Measurements from ENCODE around the gene TSEN15.

The TSEN15 gene

GRCh38 chr1:184021728-184022127 is 29.8 kb upstream of the TSEN15 start:
- TF ChIP-seq ZFX (IDR thresholded peaks at IDR 0.05; ENCODE audit: borderline replicate concordance): no peak
- no peak for TF ChIP-seq CTCF (IDR thresholded peaks at IDR 0.05)
- H3K27ac ChIP-seq: no peak overlapping the region

DNA sequence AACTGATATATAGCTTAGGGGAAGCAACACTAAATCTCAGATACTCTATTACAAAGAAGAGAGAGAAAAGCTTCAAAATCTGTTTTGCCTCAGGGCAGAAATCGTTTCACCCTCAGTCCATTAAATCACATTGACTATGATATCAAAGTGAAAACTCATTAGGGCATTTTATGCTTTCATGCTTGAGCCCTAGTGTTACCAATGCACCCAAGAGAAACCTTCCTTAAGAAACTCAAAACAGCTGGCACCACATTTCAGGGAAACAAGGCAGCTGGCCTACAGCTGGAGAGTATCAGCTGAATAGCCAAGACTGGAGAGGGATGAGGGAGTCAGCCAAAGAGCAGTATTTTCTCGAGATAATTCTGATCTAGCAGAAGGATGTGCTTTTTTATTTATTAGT is 28.9 kb upstream of the TSEN15 start:
- no peak overlapping the region for H3K27ac ChIP-seq
- TF ChIP-seq CTCF (IDR thresholded peaks at IDR 0.05) (no peak), ZFX (IDR thresholded peaks at IDR 0.05; ENCODE audit: borderline replicate concordance) (no peak)

GRCh38 chr1:184023171-184023570 is 28.4 kb upstream of the TSEN15 start:
- TF ChIP-seq CTCF (IDR thresholded peaks at IDR 0.05) (no peak), ZFX (IDR thresholded peaks at IDR 0.05; ENCODE audit: borderline replicate concordance) (no peak)
- H3K27ac ChIP-seq: no peak overlapping the region

GRCh38 chr1:184025242-184025675 is 26.3 kb upstream of the TSEN15 start:
- peak overlapping the region; percentile 56 for H3K27ac ChIP-seq
- TF ChIP-seq CTCF (IDR thresholded peaks at IDR 0.05) (no peak), ZFX (IDR thresholded peaks at IDR 0.05; ENCODE audit: borderline replicate concordance) (no peak)

DNA sequence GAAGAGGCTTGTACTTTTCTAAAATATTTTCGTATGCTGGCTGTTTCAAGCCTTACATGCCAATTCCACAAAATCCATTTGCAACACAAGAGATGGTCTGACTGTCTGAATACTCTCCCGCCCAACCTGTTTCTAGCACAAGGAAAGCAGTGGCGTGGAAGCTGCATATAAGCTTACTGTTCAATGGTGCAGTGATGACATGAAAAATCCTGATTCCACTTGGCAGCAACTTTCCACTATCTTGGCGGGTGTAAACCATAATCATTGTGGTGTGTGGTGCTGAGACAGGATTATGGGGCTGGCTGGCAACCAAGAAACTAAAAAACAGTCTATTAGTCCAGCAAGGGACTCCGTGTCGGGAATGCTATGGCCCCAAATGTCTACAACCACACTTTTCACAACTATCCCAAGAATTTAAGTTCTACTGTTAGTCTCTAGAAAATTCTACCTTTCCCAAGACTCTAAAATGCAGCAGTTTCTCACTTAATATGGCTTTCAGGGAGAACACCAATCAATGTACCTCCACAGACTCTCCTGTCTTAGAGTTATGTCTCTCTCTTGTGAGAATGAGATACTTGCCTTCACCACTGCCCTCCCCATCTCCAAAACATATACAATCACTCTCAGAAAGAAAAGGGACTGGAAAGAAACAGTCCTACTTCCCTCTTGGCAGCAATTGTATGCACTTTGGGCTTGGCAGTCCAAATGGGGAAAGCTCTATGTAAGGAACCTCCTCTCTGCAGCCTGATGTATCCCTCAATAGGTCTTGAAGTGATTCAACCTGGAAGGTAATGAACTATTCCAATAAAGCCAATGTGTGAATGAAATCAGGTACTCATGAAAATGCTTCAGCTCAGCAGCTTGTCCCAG is 23.5 kb upstream of the TSEN15 start:
- H3K27ac ChIP-seq: peak overlapping the region; percentile 41
- TF ChIP-seq CTCF (IDR thresholded peaks at IDR 0.05): no peak
- no peak for TF ChIP-seq ZFX (IDR thresholded peaks at IDR 0.05; ENCODE audit: borderline replicate concordance)

DNA sequence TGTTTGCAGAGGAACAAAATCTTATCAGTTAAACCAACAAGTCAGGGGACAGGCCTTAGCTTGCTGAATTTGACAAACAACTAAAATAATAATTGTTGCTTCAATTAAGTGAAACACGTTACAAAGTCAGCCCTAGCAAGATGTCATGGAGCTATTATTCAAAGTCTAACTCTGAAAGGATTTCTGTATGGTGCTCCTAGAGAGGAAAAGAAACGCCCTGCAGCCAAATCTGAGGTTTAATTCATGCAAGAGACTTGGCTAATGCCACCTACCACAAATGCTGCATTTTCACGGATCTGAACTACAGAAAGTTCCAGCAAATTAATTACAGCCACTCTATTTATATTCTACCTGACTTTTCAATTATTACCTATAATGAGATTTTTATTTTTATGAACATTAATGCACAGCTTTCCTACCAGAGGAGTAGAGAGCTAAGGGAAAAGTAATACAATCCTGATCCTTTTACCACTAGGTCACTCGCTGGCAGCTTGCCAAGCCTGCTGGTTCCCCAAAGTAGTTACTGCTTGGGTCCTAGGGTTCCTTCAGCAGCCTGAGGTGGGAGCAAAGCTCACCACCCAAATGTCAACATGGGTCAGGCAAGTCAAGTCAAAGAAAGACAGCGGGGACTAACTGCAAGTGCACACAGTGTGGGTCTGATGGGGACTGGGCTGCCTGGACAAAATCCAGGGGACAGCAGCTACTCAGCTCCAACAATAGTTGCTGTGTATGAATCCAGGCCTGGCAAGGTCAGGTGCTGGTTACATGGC is 22.5 kb upstream of the TSEN15 start:
- H3K27ac ChIP-seq: peak overlapping the region; percentile 41
- no peak for TF ChIP-seq CTCF (IDR thresholded peaks at IDR 0.05)
- TF ChIP-seq ZFX (IDR thresholded peaks at IDR 0.05; ENCODE audit: borderline replicate concordance): no peak

Measured in 22Rv1 (cell line).